Measurements from ENCODE around the gene CTBP2. TPM values are rescaled to one million over a fixed set of nuclear protein-coding genes. Genes with fewer than 3 reads are reported as not detected.
"Not testable (repeated sequence)": the region's sequence is repeated elsewhere in the genome, so short reads cannot be mapped to it uniquely, and the experiment has no call there.

Gene CTBP2
- total RNA-seq, 2 experiments from 2014 or later, result 0.12 to 0.21 TPM

DNA sequence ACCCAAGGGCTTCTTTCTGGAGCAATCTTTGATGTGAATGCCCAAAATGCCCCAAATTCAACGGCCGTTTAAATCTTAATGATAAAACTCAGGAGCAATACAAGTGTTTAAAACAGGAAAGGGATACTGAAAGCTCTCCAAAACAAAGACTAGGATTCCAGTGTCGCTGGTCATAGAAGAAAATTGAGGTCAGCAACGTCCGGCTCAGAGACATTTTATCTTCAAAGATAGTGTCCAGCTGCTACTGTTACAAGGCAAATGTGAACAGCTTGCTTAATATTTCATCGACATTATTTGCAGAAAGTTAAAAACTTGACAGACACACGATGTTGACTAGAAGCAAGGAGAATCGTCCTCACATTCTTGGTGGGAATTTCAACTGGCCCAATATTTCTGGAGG, 15.4 kb upstream of the CTBP2 start:
- DNase-seq, result no peak
- ChIA-PET CTCF (no interaction called here), POLR2A (no interaction called here)
- intact Hi-C loops (cut with DNase I, micrococcal nuclease), result no loop called here
- H3K4me3 Mint-ChIP-seq, result no peak overlapping the region
- H3K27ac Mint-ChIP-seq, result no peak overlapping the region
- H3K27me3 Mint-ChIP-seq, result peaks cover 14% of the 10 kb centered on the region
- no peaks in the 10 kb centered on the region for H3K4me1 Mint-ChIP-seq
- ATAC-seq, result no peak
- no peaks in the 10 kb centered on the region for H3K36me3 Mint-ChIP-seq (ENCODE audit: low read depth)
- H3K9me3 Mint-ChIP-seq (ENCODE audit: low read depth), result peaks cover 12% of the 10 kb centered on the region

DNA sequence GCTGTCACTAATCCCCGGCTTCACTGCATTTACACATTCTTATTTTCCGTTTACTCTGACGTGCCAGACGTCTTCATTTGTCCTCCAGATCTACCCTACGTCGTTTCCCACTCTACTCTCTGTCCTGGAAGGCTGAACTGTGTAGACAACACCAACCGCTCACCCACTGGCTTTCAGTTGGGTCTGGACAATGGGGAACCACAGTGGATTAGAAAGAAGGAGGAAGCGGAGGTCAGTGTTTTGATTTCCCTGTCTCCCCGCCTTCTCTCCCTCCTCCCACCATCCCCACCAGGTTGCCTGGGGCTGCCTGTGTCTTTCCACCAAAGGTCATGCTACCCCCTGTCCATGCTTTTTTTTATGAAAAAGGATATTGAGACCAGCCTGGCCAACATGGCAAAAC, 14.0 kb upstream of the CTBP2 start:
- no peaks in the 10 kb centered on the region for H3K4me1 Mint-ChIP-seq
- no peak overlapping the region for H3K27ac Mint-ChIP-seq
- peaks cover 13% of the 10 kb centered on the region for H3K27me3 Mint-ChIP-seq
- no peaks in the 10 kb centered on the region for H3K36me3 Mint-ChIP-seq (ENCODE audit: low read depth)
- peaks cover 8% of the 10 kb centered on the region for H3K9me3 Mint-ChIP-seq (ENCODE audit: low read depth)
- no peak for DNase-seq
- intact Hi-C loops (cut with DNase I, micrococcal nuclease), result no loop called here
- ATAC-seq, result no peak
- CTCF ChIA-PET, result no interaction called here
- POLR2A ChIA-PET, result no interaction called here
- H3K4me3 Mint-ChIP-seq, result no peak overlapping the region

DNA sequence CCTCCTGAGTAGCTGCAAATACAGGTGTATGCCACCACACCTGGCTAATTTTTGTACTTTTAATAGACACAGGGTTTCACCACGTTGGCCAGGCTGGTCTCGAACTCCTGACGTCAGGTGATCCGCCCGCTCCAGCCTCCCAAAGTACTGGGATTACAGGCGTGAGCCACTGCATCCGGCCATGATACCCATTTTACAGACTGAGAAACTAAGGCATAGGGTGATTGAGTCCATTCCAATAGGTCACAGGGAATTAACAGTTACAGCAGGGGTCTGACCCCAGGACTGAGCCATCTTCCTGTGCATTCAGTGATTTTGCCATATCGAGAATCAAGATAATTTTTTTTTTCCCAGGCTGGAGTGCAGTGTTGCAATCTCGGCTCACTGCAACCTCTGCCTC, 12.3 kb upstream of the CTBP2 start:
- peaks cover 13% of the 10 kb centered on the region for H3K27me3 Mint-ChIP-seq
- DNase-seq (no peak), ATAC-seq (no peak)
- H3K27ac Mint-ChIP-seq, result no peak overlapping the region
- no peaks in the 10 kb centered on the region for H3K36me3 Mint-ChIP-seq (ENCODE audit: low read depth)
- peaks cover 6% of the 10 kb centered on the region for H3K9me3 Mint-ChIP-seq (ENCODE audit: low read depth)
- intact Hi-C loops (cut with DNase I, micrococcal nuclease), result no loop called here
- ChIA-PET POLR2A (no interaction called here), CTCF (no interaction called here)
- no peak overlapping the region for H3K4me3 Mint-ChIP-seq
- H3K4me1 Mint-ChIP-seq, result no peaks in the 10 kb centered on the region

- POLR2A ChIA-PET, result no interaction called here
- Mint-ChIP-seq H3K9me3 (ENCODE audit: low read depth) (peaks cover 6% of the 10 kb centered on the region), H3K27ac (no peak overlapping the region), H3K36me3 (ENCODE audit: low read depth) (no peaks in the 10 kb centered on the region), H3K27me3 (peaks cover 13% of the 10 kb centered on the region), H3K4me1 (no peaks in the 10 kb centered on the region), H3K4me3 (no peak overlapping the region)
- no peak for DNase-seq
- ATAC-seq, result no peak
- CTCF ChIA-PET, result no interaction called here
- intact Hi-C loops (cut with DNase I, micrococcal nuclease), result no loop called here
Measured at GRCh38 chr10:125171402-125172306, 11.3 kb upstream of the CTBP2 start.

DNA sequence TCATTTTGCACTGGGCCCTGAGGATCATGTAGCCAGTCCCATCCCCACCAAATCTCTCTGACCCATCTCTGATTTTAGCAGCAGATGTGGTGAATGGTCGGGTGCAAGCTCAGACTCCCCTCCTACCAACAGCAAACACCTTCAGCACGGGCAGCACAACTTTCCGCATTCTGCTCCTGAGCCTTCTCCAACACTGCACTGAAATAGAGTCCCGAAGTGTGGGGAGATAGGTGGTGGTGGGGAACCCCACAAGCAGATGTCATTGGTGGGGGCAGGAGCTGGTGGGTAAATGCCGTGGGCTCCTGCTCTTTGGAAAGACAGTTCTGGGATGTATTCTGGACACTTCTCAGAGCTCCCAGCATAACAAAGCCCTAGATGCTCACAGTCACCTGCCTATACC, 9.6 kb upstream of the CTBP2 start:
- Mint-ChIP-seq H3K9me3 (ENCODE audit: low read depth) (no peaks in the 10 kb centered on the region), H3K27ac (no peak overlapping the region), H3K27me3 (peaks cover 8% of the 10 kb centered on the region), H3K4me1 (no peaks in the 10 kb centered on the region), H3K36me3 (ENCODE audit: low read depth) (no peaks in the 10 kb centered on the region), H3K4me3 (no peak overlapping the region)
- intact Hi-C loops (cut with DNase I, micrococcal nuclease), result no loop called here
- POLR2A ChIA-PET, result no interaction called here
- no peak for ATAC-seq
- CTCF ChIA-PET, result no interaction called here
- no peak for DNase-seq

DNA sequence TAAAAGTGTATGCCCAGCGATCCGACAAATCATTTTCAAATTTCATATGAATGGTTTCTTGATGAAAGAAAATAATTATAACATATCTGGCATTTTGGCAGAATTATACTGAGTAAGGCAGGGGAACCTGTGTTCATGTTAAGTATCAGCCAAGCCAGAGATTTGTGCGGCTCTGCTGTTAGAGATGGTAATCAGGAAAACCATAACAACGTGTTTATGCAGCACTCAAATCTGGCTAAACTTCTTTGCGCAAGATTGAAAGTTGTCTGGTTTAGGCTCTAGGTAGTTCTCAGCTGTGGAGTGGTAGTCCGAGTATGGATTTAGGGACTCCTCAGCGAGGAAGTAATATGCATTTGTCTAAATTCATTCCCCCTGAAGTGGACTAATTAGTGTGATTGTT, 8.9 kb upstream of the CTBP2 start:
- ATAC-seq, result no peak
- POLR2A ChIA-PET, result no interaction called here
- peaks cover 9% of the 10 kb centered on the region for H3K27me3 Mint-ChIP-seq
- H3K9me3 Mint-ChIP-seq (ENCODE audit: low read depth), result no peaks in the 10 kb centered on the region
- no peaks in the 10 kb centered on the region for H3K4me1 Mint-ChIP-seq
- H3K27ac Mint-ChIP-seq, result no peak overlapping the region
- intact Hi-C loops (cut with DNase I, micrococcal nuclease), result no loop called here
- DNase-seq, result no peak
- H3K36me3 Mint-ChIP-seq (ENCODE audit: low read depth), result no peaks in the 10 kb centered on the region
- H3K4me3 Mint-ChIP-seq, result no peak overlapping the region
- CTCF ChIA-PET, result no interaction called here

DNA sequence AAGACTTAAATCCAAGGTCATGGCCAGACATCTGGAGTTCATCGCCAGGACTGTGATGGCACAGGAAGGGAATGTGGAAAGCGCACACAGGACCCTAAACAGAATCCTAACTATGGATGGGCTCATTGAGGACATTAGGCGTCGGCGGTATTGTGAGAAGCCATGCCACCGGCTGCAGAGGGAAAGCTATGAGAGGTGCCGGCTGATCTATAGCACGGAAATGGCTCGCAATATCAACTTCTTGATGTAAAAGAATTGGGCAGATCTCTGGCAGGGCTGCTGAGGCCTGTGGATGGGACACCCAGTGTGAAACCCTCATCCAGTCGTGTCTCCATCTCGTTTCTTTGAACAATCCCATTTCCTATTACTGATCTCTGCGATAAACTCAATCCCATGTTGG, 6.3 kb upstream of the CTBP2 start:
- no peak overlapping the region for H3K4me3 Mint-ChIP-seq
- H3K9me3 Mint-ChIP-seq (ENCODE audit: low read depth), result no peaks in the 10 kb centered on the region
- H3K4me1 Mint-ChIP-seq, result no peaks in the 10 kb centered on the region
- peaks cover 16% of the 10 kb centered on the region for H3K27me3 Mint-ChIP-seq
- DNase-seq, result no peak
- intact Hi-C loops (cut with DNase I, micrococcal nuclease), result no loop called here
- H3K36me3 Mint-ChIP-seq (ENCODE audit: low read depth), result no peaks in the 10 kb centered on the region
- no peak overlapping the region for H3K27ac Mint-ChIP-seq
- POLR2A ChIA-PET, result no interaction called here
- CTCF ChIA-PET, result no interaction called here
- ATAC-seq, result no peak

DNA sequence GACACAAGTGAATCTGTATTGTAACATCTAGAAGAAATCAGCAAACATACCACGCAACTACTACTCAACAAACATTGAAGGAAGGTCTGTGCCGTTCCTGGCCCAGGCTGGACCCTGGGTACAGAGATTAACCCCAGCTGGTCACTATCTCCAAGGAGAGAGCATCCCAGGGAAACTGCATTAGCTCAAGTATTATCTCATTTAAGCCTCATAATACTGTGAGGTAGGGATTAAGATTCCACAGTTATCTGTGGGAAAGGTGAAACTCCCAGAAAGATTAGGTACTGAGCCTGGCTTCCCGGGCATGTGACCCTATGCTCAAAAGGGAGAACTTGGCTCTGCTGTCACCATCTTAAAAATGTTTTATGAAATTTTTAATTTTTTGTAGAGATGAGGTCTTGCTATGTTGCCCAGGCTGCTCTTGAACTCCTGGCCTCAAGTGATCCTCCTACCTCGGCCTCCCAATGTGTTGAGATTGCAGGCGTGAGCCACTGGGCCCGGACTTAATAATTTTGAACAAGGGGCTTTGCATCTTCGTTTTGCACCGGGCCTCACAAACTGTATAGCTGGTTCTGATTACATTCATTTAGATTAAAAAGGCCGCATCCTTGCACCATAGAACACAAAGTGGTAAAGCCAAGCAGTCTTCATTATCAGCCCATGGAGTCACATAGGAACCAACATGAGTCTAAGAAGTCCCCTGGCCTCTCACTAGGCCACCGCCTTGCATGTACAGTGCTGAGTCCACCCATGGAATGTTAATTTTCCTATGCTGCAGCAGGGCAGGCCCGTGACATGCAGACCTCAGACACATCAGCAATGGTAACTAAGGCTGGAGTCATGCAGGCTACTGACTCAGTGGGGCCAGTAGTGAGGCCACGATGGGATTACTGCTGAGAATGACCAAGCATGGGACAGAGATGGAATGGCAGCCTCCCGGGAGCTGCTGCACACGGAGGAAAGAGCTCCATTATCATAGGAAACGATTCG, 5.5 kb upstream of the CTBP2 start:
- Mint-ChIP-seq H3K4me3 (no peak overlapping the region), H3K4me1 (no peaks in the 10 kb centered on the region), H3K27me3 (peaks cover 15% of the 10 kb centered on the region), H3K9me3 (ENCODE audit: low read depth) (no peaks in the 10 kb centered on the region), H3K27ac (no peak overlapping the region), H3K36me3 (ENCODE audit: low read depth) (no peaks in the 10 kb centered on the region)
- ATAC-seq (no peak), DNase-seq (no peak)
- intact Hi-C loops (cut with DNase I, micrococcal nuclease), result no loop called here
- ChIA-PET CTCF (no interaction called here), POLR2A (no interaction called here)

GRCh38 chr10:125164421-125164820, 4.1 kb upstream of the CTBP2 start:
- Mint-ChIP-seq H3K27me3 (peaks cover 13% of the 10 kb centered on the region), H3K27ac (no peak overlapping the region), H3K9me3 (ENCODE audit: low read depth) (no peaks in the 10 kb centered on the region), H3K36me3 (ENCODE audit: low read depth) (no peaks in the 10 kb centered on the region), H3K4me3 (no peak overlapping the region), H3K4me1 (no peaks in the 10 kb centered on the region)
- DNase-seq (no peak), ATAC-seq (no peak)
- intact Hi-C loops (cut with DNase I, micrococcal nuclease), result no loop called here
- ChIA-PET CTCF (no interaction called here), POLR2A (no interaction called here)

GRCh38 chr10:125163803-125164202, 3.4 kb upstream of the CTBP2 start:
- DNase-seq (no peak), ATAC-seq (no peak)
- intact Hi-C loops (cut with DNase I, micrococcal nuclease), result no loop called here
- Mint-ChIP-seq H3K36me3 (ENCODE audit: low read depth) (no peaks in the 10 kb centered on the region), H3K9me3 (ENCODE audit: low read depth) (no peaks in the 10 kb centered on the region), H3K27me3 (peaks cover 13% of the 10 kb centered on the region), H3K4me1 (no peaks in the 10 kb centered on the region), H3K27ac (no peak overlapping the region), H3K4me3 (no peak overlapping the region)
- ChIA-PET POLR2A (no interaction called here), CTCF (interaction anchor here (0.6 kb wide), 1 partner anchor 584 kb away, joined by 3 read pairs; no protein-coding TSS in a partner anchor)

DNA sequence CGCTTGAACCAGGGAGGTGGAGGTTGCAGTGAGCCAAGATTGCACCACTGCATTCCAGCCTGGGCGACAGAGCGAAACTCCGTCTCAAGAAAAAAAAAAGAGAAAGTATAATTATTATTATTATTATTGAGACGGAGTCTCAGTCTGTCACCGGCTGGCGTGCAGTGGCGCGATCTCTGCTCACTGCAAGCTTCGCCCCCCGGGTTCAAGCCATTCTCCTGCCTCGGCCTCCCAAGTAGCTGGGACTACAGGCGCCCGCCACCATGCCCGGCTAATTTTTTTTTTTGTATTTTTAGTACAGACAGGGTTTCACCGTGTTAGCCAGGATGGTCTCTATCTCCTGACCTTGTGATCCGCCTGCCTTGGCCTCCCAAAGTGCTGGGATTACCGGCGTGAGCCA, 2.9 kb upstream of the CTBP2 start:
- POLR2A ChIA-PET; intact Hi-C loops (cut with DNase I, micrococcal nuclease); H3K4me1 Mint-ChIP-seq; DNase-seq; CTCF ChIA-PET; H3K36me3 Mint-ChIP-seq (ENCODE audit: low read depth); H3K9me3 Mint-ChIP-seq (ENCODE audit: low read depth); H3K4me3 Mint-ChIP-seq; ATAC-seq; H3K27ac Mint-ChIP-seq: not testable (repeated sequence)
- H3K27me3 Mint-ChIP-seq, result peaks cover 15% of the 10 kb centered on the region
